GM12878 (cell line): ENCODE measurements around the gene NHERF2. TPM values are rescaled to one million over a fixed set of nuclear protein-coding genes. Genes with fewer than 3 reads are reported as not detected.

Experiments used
- ATAC-seq: fragments of 200-7000 bp; cut with Tn5 transposase; 3 replicates; pipeline ENCODE4 v1.9.1; 2020; ENCODE audit warnings: mild to moderate bottlenecking, moderate library complexity
- BruUV-seq: library from RNA; stranded (reverse); fragments of 400-500 nt; replicated peaks from 2 replicates; lab custom pipeline; 2021; lab: Mats Ljungman, UMichigan
- CTCF ChIA-PET: fragments of 300-600 bp; sonication (Branson Sonifier 250); formaldehyde crosslinking; extraction: SDS; loops from one replicate; lab custom pipeline; 2021; ENCODE audit warnings: inconsistent platforms; lab: Yijun Ruan, JAX
- POLR2A ChIA-PET: fragments of 350-600 bp; formaldehyde crosslinking; extraction: SDS; loops from one replicate; lab custom pipeline; 2021; ENCODE audit warnings: inconsistent platforms; lab: Charles Lee
- RAD21 ChIA-PET: fragments of 300-600 bp; sonication (Branson Sonifier 250); formaldehyde crosslinking; loops from one replicate; lab custom pipeline; 2023; ENCODE audit warnings: antibody characterized with exemption; ENCODE audit not compliant: unreplicated experiment; lab: Charles Lee
- SMC1A ChIA-PET: fragments of 300-600 bp; sonication (Branson Sonifier 250); formaldehyde crosslinking; loops from one replicate; lab custom pipeline; 2023; ENCODE audit not compliant: unreplicated experiment, uncharacterized antibody; lab: Charles Lee
- DNase-seq: peaks from one replicate; pipeline ENCODE4 v3.0.0-alpha.2; 2011; ENCODE audit warnings: low read depth, low spot score
- FAIRE-seq: peaks from 3 replicates; lab custom pipeline; 2011; peaks lifted over from hg19 to GRCh38; lab: Jason Lieb, UNC
- H2AFZ ChIP-seq: 2 replicates; pipeline ENCODE4 v1.6.0; 2011; ENCODE audit warnings: low read depth, low read length, control low read depth; ENCODE audit not compliant: control insufficient read depth
- H3K27ac ChIP-seq: 2 replicates; pipeline ENCODE4 v1.5.1; 2011; ENCODE audit warnings: control low read depth; ENCODE audit not compliant: control insufficient read depth, insufficient read depth
- H3K27me3 ChIP-seq, 2 experiments: replicated peaks in 1 of 2; 2 replicates each; pipeline versions ENCODE4 v1.6.0 to v1.6.1; 2011; ENCODE audit warnings: low read length in 1 of 2; ENCODE audit not compliant: control insufficient read depth in 2 of 2, insufficient read depth in 2 of 2
- H3K36me3 ChIP-seq, 2 experiments: 2 replicates each; pipeline ENCODE4 v1.5.1; 2011; ENCODE audit warnings: low read length in 1 of 2; ENCODE audit not compliant: control insufficient read depth in 2 of 2, insufficient read depth in 2 of 2
- H3K4me1 ChIP-seq: 2 replicates; pipeline ENCODE4 v1.6.1; 2011; ENCODE audit warnings: mild to moderate bottlenecking, low read length, moderate library complexity, mixed read lengths; ENCODE audit not compliant: control insufficient read depth, insufficient read depth
- H3K4me2 ChIP-seq: 2 replicates; pipeline ENCODE4 v1.6.0; 2011; ENCODE audit warnings: control low read depth; ENCODE audit not compliant: control insufficient read depth, insufficient read depth
- H3K4me3 ChIP-seq: fragments of 200-600 bp; sonication (generic); 2 replicates; pipeline ENCODE4 v1.5.1; 2016
- H3K79me2 ChIP-seq: 2 replicates; pipeline ENCODE4 v1.6.0; 2011; ENCODE audit warnings: low read length; ENCODE audit not compliant: control insufficient read depth, insufficient read depth
- H3K9ac ChIP-seq: 2 replicates; pipeline ENCODE4 v1.8.0; 2011; ENCODE audit warnings: low read length, control low read depth, mixed read lengths; ENCODE audit not compliant: control insufficient read depth, insufficient read depth
- H3K9me3 ChIP-seq: replicated peaks from 3 replicates; pipeline ENCODE4 v1.5.1; 2011; ENCODE audit warnings: mild to moderate bottlenecking, low read length; ENCODE audit not compliant: control insufficient read depth, insufficient read depth
- H4K20me1 ChIP-seq: 2 replicates; pipeline ENCODE4 v1.6.0; 2011; ENCODE audit not compliant: control insufficient read depth, insufficient read depth
- E2F4 ChIP-seq: IDR thresholded peaks from 2 replicates; pipeline ENCODE4 v1.6.1; 2012; ENCODE audit warnings: low read depth, low read length, improper control_type of control experiment
- POLR2A ChIP-seq: IDR thresholded peaks from 2 replicates; pipeline ENCODE4 v1.6.1; 2011; ENCODE audit warnings: low read depth, mild to moderate bottlenecking, low read length
- SPI1 ChIP-seq: IDR thresholded peaks from 2 replicates; pipeline ENCODE4 v1.6.1; 2011; ENCODE audit warnings: low read depth, mild to moderate bottlenecking, low read length, moderate library complexity, borderline replicate concordance; ENCODE audit not compliant: insufficient read depth
- ZBTB33 ChIP-seq: fragments of 450-650 bp; IDR thresholded peaks from 2 replicates; pipeline ENCODE4 v1.6.1; 2017; ENCODE audit warnings: mild to moderate bottlenecking
- ZNF592 ChIP-seq: fragments of 450-650 bp; IDR thresholded peaks from 2 replicates; pipeline ENCODE4 v1.6.1; 2017; ENCODE audit warnings: mild to moderate bottlenecking, moderate library complexity
- WGBS: methylation state at CpG from one replicate; pipeline ENCODE4 v1.1.6; 2016; ENCODE audit warnings: low lambda C conversion rate; ENCODE audit not compliant: insufficient replicate concordance, insufficient coverage; ENCODE audit errors: missing lambda C conversion rate; 5-methylcytosine and 5-hydroxymethylcytosine counted together
- in situ Hi-C: fragments of 300-500 bp; cut with MboI; formaldehyde crosslinking; loops from 9 replicates; pipeline ENCODE4 v1.14.3; 2018; ENCODE audit warnings: mixed read lengths
- intact Hi-C: fragments of 100-400 bp; cut with micrococcal nuclease; formaldehyde crosslinking; loops from one replicate; pipeline ENCODE4 v1.14.2; 2022; ENCODE audit not compliant: unreplicated experiment
- polyA plus RNA-seq, 11 experiments: library from polyadenylated mRNA; depleted of rRNA in 4 of 11; unstranded in 6 of 11; stranded (reverse) in 5 of 11; fragments of >200 nt; fragmentation: Nextera tagmentation in 4 of 11; fragmentation: Illumina TruSeq in 1 of 11; extraction: Ambion mirVana in 4 of 11; extraction: Trizol in 1 of 11; gene quantifications; 1 replicate in 1 of 11; 2 replicates in 10 of 11; pipeline versions ENCODE4 v1.2.1 to v1.2.3, GENCODE V29; 2011 to 2016; ENCODE audit warnings: inconsistent platforms in 2 of 11, missing spikeins in 2 of 11, low read depth in 1 of 11
- total RNA-seq, 4 experiments: library from RNA; depleted of rRNA in 3 of 4; stranded (reverse); fragments of >200 nt in 3 of 4; fragmentation: Illumina TruSeq in 1 of 4; extraction: Trizol in 1 of 4; gene quantifications; 2 replicates each; pipeline versions ENCODE4 v1.2.1 to v1.2.3, GENCODE V29; 2013 to 2021
- TF ChIP-seq, protein P1 (sequence below): fragments of 450-650 bp; IDR thresholded peaks from 2 replicates; pipeline ENCODE4 v1.6.1; 2017; ENCODE audit warnings: antibody characterized with exemption, mild to moderate bottlenecking, moderate library complexity
- TF ChIP-seq, protein P2 (sequence below): IDR thresholded peaks from 2 replicates; pipeline ENCODE4 v1.6.1; 2011; ENCODE audit warnings: low read depth, low read length, improper control_type of control experiment, borderline replicate concordance

Gene NHERF2
- total and polyA plus RNA-seq, 10 of the 15 experiments (the other 5 are each of a cell fraction or from before 2014, with no cell fraction given): 0.05 to 0.31 (median 0.08) TPM; not detected in 4

DNA sequence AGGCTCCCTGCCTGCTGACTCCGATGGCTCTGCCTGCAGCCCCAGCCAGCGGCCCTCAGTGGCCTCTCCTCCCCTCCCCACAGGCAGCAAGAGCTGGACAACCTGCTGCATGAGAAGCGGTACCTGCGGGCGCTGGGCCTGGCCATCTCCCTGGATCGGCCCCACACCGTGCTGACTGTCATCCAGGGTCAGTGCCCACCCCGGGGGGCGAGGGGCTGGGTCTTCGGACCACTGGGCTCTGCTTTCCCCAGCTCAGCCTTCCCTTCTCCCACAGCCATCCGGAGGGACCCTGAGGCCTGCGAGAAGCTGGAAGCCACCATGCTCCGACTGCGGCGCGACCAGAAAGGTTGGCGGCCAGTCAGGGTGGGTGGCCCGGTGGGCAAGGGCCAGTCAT, 48.8 kb upstream of the NHERF2 start:
- Histone ChIP-seq H3K4me2 (no peak overlapping the region), H3K79me2 (peaks cover 6% of the 10 kb centered on the region), H3K27me3 (0 out of 4 replicates have a peak, but pooled peaks cover 0 to 2% of the 10 kb centered on the region in 2 experiments), H3K36me3 (peaks cover 0 to 36% of the 10 kb centered on the region in 2 experiments; a peak in 3 of 4 replicates), H3K27ac (no peak overlapping the region), H2AFZ (no peak overlapping the region), H3K9ac (no peak overlapping the region), H3K9me3 (no peaks in the 10 kb centered on the region), H3K4me3 (no peak overlapping the region), H4K20me1 (no peaks in the 10 kb centered on the region), H3K4me1 (peaks cover 15% of the 10 kb centered on the region)
- SMC1A ChIA-PET: no interaction called here
- no peak for TF ChIP-seq ZNF592
- TF ChIP-seq, protein P1, sequence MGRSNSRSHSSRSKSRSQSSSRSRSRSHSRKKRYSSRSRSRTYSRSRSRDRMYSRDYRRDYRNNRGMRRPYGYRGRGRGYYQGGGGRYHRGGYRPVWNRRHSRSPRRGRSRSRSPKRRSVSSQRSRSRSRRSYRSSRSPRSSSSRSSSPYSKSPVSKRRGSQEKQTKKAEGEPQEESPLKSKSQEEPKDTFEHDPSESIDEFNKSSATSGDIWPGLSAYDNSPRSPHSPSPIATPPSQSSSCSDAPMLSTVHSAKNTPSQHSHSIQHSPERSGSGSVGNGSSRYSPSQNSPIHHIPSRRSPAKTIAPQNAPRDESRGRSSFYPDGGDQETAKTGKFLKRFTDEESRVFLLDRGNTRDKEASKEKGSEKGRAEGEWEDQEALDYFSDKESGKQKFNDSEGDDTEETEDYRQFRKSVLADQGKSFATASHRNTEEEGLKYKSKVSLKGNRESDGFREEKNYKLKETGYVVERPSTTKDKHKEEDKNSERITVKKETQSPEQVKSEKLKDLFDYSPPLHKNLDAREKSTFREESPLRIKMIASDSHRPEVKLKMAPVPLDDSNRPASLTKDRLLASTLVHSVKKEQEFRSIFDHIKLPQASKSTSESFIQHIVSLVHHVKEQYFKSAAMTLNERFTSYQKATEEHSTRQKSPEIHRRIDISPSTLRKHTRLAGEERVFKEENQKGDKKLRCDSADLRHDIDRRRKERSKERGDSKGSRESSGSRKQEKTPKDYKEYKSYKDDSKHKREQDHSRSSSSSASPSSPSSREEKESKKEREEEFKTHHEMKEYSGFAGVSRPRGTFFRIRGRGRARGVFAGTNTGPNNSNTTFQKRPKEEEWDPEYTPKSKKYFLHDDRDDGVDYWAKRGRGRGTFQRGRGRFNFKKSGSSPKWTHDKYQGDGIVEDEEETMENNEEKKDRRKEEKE: no peak
- no peak for TF ChIP-seq E2F4
- TF ChIP-seq, protein P2, sequence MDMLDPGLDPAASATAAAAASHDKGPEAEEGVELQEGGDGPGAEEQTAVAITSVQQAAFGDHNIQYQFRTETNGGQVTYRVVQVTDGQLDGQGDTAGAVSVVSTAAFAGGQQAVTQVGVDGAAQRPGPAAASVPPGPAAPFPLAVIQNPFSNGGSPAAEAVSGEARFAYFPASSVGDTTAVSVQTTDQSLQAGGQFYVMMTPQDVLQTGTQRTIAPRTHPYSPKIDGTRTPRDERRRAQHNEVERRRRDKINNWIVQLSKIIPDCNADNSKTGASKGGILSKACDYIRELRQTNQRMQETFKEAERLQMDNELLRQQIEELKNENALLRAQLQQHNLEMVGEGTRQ: no peak
- no peak; the same call in 1 of the 2 replicates for TF ChIP-seq POLR2A
- TF ChIP-seq ZBTB33: no peak
- TF ChIP-seq SPI1: no peak
- intact Hi-C loops: no loop called here
- POLR2A ChIA-PET: interaction anchor here (1.6 kb wide), 1 partner anchor 13 kb away, joined by 6 read pairs; the partner anchor contains the start of gene RPS2
- no TSS peak for BruUV-seq
- CTCF ChIA-PET: no interaction called here
- DNase-seq: no peak
- 97% methylated on average over 17 of the region's 18 CpGs for WGBS
- in situ Hi-C loops: no loop called here
- FAIRE-seq: no peak
- RAD21 ChIA-PET: no interaction called here
- no peak for ATAC-seq
